SK-N-SH (cell line): ENCODE data around the gene KLHL4. TPM values are rescaled to one million over a fixed set of nuclear protein-coding genes. Genes with fewer than 3 reads are reported as not detected.

Source experiments
- CTCF ChIA-PET: fragments of 300-600, 350-600 bp; formaldehyde crosslinking; extraction: SDS; loops from one replicate; lab custom pipeline; 2021; lab: Yijun Ruan, JAX
- POLR2A ChIA-PET: fragments of 350-600 bp; sonication (Branson Sonifier 250); formaldehyde crosslinking; extraction: SDS; loops from one replicate; lab custom pipeline; 2020; ENCODE audit warnings: antibody characterized with exemption, inconsistent platforms; lab: Yijun Ruan, JAX
- DNase-seq: peaks from one replicate; pipeline ENCODE4 v3.0.0; 2012
- H2AFZ ChIP-seq: fragments of 200-600 bp; sonication (generic); 2 replicates; pipeline ENCODE4 v1.8.1; 2016; ENCODE audit warnings: antibody characterized with exemption, mild to moderate bottlenecking, low read depth
- H3F3A ChIP-seq: fragments of 200-600 bp; sonication (generic); replicated peaks from 2 replicates; pipeline ENCODE3; 2016; ENCODE audit warnings: antibody characterized with exemption, mild to moderate bottlenecking; ENCODE audit not compliant: insufficient read depth
- H3K27ac ChIP-seq, 2 experiments: fragments of 200-500 bp in 1 of 2; fragments of 200-600 bp in 1 of 2; sonication (Bioruptor generic) in 1 of 2; sonication (generic), shearing (Covaris generic) in 1 of 2; 2 replicates each; pipeline versions ENCODE4 v1.5.1 to v1.6.1; 2014 to 2016; ENCODE audit warnings: low read depth in 2 of 2, inconsistent platforms in 1 of 2, low read length in 1 of 2, mild to moderate bottlenecking in 1 of 2, mixed read lengths in 1 of 2
- H3K27me3 ChIP-seq: fragments of 200-600 bp; sonication (generic), shearing (Covaris generic); 2 replicates; pipeline ENCODE4 v1.6.1; 2016; ENCODE audit warnings: mixed run types; ENCODE audit not compliant: insufficient read depth
- H3K36me3 ChIP-seq, 2 experiments: fragments of 200-500 bp in 1 of 2; fragments of 200-600 bp in 1 of 2; sonication (Bioruptor generic) in 1 of 2; sonication (generic) in 1 of 2; replicated peaks in 1 of 2; 2 replicates each; pipeline versions ENCODE3 to v1.5.1; 2014 to 2016; ENCODE audit warnings: low read length in 1 of 2, mild to moderate bottlenecking in 1 of 2; ENCODE audit not compliant: insufficient read depth in 2 of 2, control insufficient read depth in 1 of 2
- H3K4me1 ChIP-seq, 2 experiments: fragments of 200-500 bp in 1 of 2; fragments of 200-600 bp in 1 of 2; sonication (Bioruptor generic) in 1 of 2; sonication (generic), shearing (Covaris generic) in 1 of 2; 2 replicates each; pipeline versions ENCODE4 v1.5.1 to v1.6.1; 2014 to 2016; ENCODE audit warnings: low read depth in 1 of 2, low read length in 1 of 2, mixed run types in 1 of 2; ENCODE audit not compliant: insufficient read depth in 2 of 2, control insufficient read depth in 1 of 2
- H3K4me2 ChIP-seq: fragments of 200-600 bp; sonication (generic), shearing (Covaris generic); 2 replicates; pipeline ENCODE4 v1.6.1; 2017; ENCODE audit warnings: mixed run types
- H3K4me3 ChIP-seq, 2 experiments: fragments of 200-500 bp in 1 of 2; fragments of 200-600 bp in 1 of 2; sonication (Bioruptor generic) in 1 of 2; sonication (generic), shearing (Covaris generic) in 1 of 2; 2 replicates each; pipeline versions ENCODE4 v1.5.1 to v1.8.1; 2014 to 2016; ENCODE audit warnings: low read depth in 2 of 2, inconsistent platforms in 1 of 2, low read length in 1 of 2, mild to moderate bottlenecking in 1 of 2, mixed read lengths in 1 of 2, moderate library complexity in 1 of 2
- H3K79me2 ChIP-seq: fragments of 200-600 bp; sonication (generic); 2 replicates; pipeline ENCODE4 v1.8.1; 2017; ENCODE audit warnings: mild to moderate bottlenecking; ENCODE audit not compliant: insufficient read depth
- H3K9ac ChIP-seq: fragments of 200-600 bp; sonication (generic); 2 replicates; pipeline ENCODE4 v1.6.1; 2017; ENCODE audit warnings: mixed run types
- H3K9me2 ChIP-seq: fragments of 200-600 bp; sonication (generic); 2 replicates; pipeline ENCODE4 v1.6.1; 2017; ENCODE audit warnings: mixed run types
- H3K9me3 ChIP-seq: fragments of 200-600 bp; sonication (generic); 2 replicates; pipeline ENCODE4 v1.6.1; 2017; ENCODE audit warnings: mixed run types, mild to moderate bottlenecking, moderate library complexity
- H4K20me1 ChIP-seq: fragments of 200-600 bp; sonication (generic); 2 replicates; pipeline ENCODE4 v1.6.1; 2017; ENCODE audit warnings: mild to moderate bottlenecking, mixed run types; ENCODE audit not compliant: insufficient read depth
- CHD2 ChIP-seq: fragments of 150-350 bp; IDR thresholded peaks from 2 replicates; pipeline ENCODE4 v1.6.1; 2018; ENCODE audit warnings: low read length; ENCODE audit not compliant: partially characterized antibody
- FOXJ3 ChIP-seq: sonication (generic); formaldehyde crosslinking; IDR thresholded peaks from 2 replicates; pipeline ENCODE4 v1.5.1; 2020; ENCODE audit warnings: mild to moderate bottlenecking, missing genetic modification reagents
- IRF3 ChIP-seq: fragments of 150-350 bp; IDR thresholded peaks from 2 replicates; pipeline ENCODE4 v1.6.1; 2016; ENCODE audit warnings: mild to moderate bottlenecking, low read depth, low read length
- NRF1 ChIP-seq: IDR thresholded peaks from 2 replicates; pipeline ENCODE4 v1.6.1; 2012; ENCODE audit warnings: low read depth, mild to moderate bottlenecking, low read length
- RXRA ChIP-seq: IDR thresholded peaks from 2 replicates; pipeline ENCODE4 v1.4.0; 2012; ENCODE audit warnings: low read depth, mild to moderate bottlenecking, borderline replicate concordance
- SMC3 ChIP-seq: IDR thresholded peaks from 2 replicates; pipeline ENCODE4 v1.6.1; 2012; ENCODE audit warnings: low read depth, low read length, improper control_type of control experiment
- TAF1 ChIP-seq: IDR thresholded peaks from 2 replicates; pipeline ENCODE4 v1.6.1; 2012; ENCODE audit warnings: low read depth, mild to moderate bottlenecking, low read length, moderate library complexity, borderline replicate concordance
- TCF12 ChIP-seq: IDR thresholded peaks from 2 replicates; pipeline ENCODE4 v1.4.0; 2012
- TEAD4 ChIP-seq: IDR thresholded peaks from 2 replicates; pipeline ENCODE4 v1.4.0; 2012; ENCODE audit warnings: mild to moderate bottlenecking, borderline replicate concordance; ENCODE audit not compliant: insufficient read depth
- USF1 ChIP-seq: IDR thresholded peaks from 2 replicates; pipeline ENCODE4 v1.4.0; 2012; ENCODE audit warnings: low read depth, borderline replicate concordance
- WGBS: methylation state at CpG from one replicate; pipeline ENCODE4 v1.1.6; 2017; ENCODE audit warnings: low lambda C conversion rate; 5-methylcytosine and 5-hydroxymethylcytosine counted together
- polyA plus RNA-seq, 3 experiments: library from polyadenylated mRNA; depleted of rRNA; stranded (reverse); fragments of >200 nt; gene quantifications; 2 replicates each; pipeline ENCODE4 v1.2.3, GENCODE V29; 2012

Gene KLHL4
- polyA plus RNA-seq, 1 of the 3 experiments (the other 2 are of a cell fraction), result 0.18 TPM

- TF ChIP-seq IRF3 (no peak), TEAD4 (no peak), SMC3 (no peak), USF1 (no peak), TAF1 (no peak), NRF1 (no peak)
Observed at GRCh38 chrX:87489071-87489470, 28.5 kb upstream of the KLHL4 start (continued).

GRCh38 chrX:87515836-87516235 is 1.8 kb upstream of the KLHL4 start:
- Histone ChIP-seq H3K79me2 (no peaks in the 10 kb centered on the region), H3K27me3 (no peaks in the 10 kb centered on the region), H3K27ac (no peak overlapping the region), H3K4me2 (no peak overlapping the region), H3K9me3 (no peaks in the 10 kb centered on the region), H2AFZ (no peak overlapping the region), H3K9me2 (peaks cover 2% of the 10 kb centered on the region; the same call in 1 of the 2 replicates), H3K4me1 (no peaks in the 10 kb centered on the region), H3K4me3 (no peak overlapping the region), H4K20me1 (no peaks in the 10 kb centered on the region), H3K36me3 (no peaks in the 10 kb centered on the region), H3K9ac (no peak overlapping the region), H3F3A (no peaks in the 10 kb centered on the region)
- DNase-seq, result no peak
- 7% methylated on average over 1 of the region's 1 CpG for WGBS
- POLR2A ChIA-PET, result no interaction called here
- CTCF ChIA-PET, result no interaction called here
- TF ChIP-seq IRF3 (no peak), RXRA (no peak), FOXJ3 (no peak)

- H3K27ac ChIP-seq, result no peak overlapping the region
- no peak overlapping the region for H2AFZ ChIP-seq
- peaks cover 2% of the 10 kb centered on the region; the same call in 1 of the 2 replicates for H3K9me2 ChIP-seq
- no peaks in the 10 kb centered on the region for H4K20me1 ChIP-seq
- no peaks in the 10 kb centered on the region for H3K79me2 ChIP-seq
- CTCF ChIA-PET, result no interaction called here
- H3F3A ChIP-seq, result no peaks in the 10 kb centered on the region
- H3K4me1 ChIP-seq, result no peaks in the 10 kb centered on the region
- no peak overlapping the region for H3K4me3 ChIP-seq
- H3K4me2 ChIP-seq, result no peak overlapping the region; the same call in 1 of the 2 replicates
- H3K36me3 ChIP-seq, result no peaks in the 10 kb centered on the region
- no peak for DNase-seq
- TF ChIP-seq CHD2 (no peak), TCF12 (0 out of 2 replicates have a peak, but pooled peaks have one; percentile 13)
- POLR2A ChIA-PET, result no interaction called here
- H3K27me3 ChIP-seq, result no peaks in the 10 kb centered on the region
- no peak overlapping the region for H3K9ac ChIP-seq
- no peaks in the 10 kb centered on the region for H3K9me3 ChIP-seq
Observed at GRCh38 chrX:87516717-87517121, 883 bp upstream of the KLHL4 start.
